Right lobe of liver (tissue), 6 donors: ENCODE data around the gene KDM4D. TPM values are rescaled to one million over a fixed set of nuclear protein-coding genes. Genes with fewer than 3 reads are reported as not detected.
A peak's percentile ranks its signal among the peaks of the same experiment; 100 is the strongest.

Experiments
- ATAC-seq, 4 donors: fragments of 200-7000 bp; cut with Tn5 transposase; one replicate each; pipeline ENCODE4 v1.9.1; 2020; ENCODE audit warnings: mild to moderate bottlenecking in 4 of 4, moderate library complexity in 4 of 4
- DNase-seq, 3 donors: peaks; one replicate each; pipeline ENCODE4 v3.0.0-alpha.2; 2020
- H3K27ac ChIP-seq, 3 donors: fragments of 200-600 bp; one replicate each; pipeline ENCODE4 v1.8.0; 2022
- H3K27me3 ChIP-seq, 2 donors: fragments of 200-600 bp; one replicate each; pipeline ENCODE4 v1.8.0; 2022
- H3K36me3 ChIP-seq, 4 donors: fragments of 200-600 bp; sonication (generic) in 1 of 4; one replicate each; pipeline versions ENCODE4 v1.5.1 to v1.8.0; 2017 to 2022; ENCODE audit warnings: control low read depth in 1 of 4
- H3K4me1 ChIP-seq, 4 donors: fragments of 200-600 bp; sonication (generic) in 1 of 4; one replicate each; pipeline versions ENCODE4 v1.5.1 to v1.8.0; 2017 to 2022; ENCODE audit warnings: control low read depth in 1 of 4
- H3K4me3 ChIP-seq, 3 donors: fragments of 200-600 bp; one replicate each; pipeline ENCODE4 v1.8.0; 2022
- H3K9me3 ChIP-seq, 4 donors: fragments of 200-600 bp; sonication (generic) in 1 of 4; one replicate each; pipeline versions ENCODE4 v1.5.1 to v1.8.0; 2017 to 2022; ENCODE audit warnings: control low read depth in 1 of 4
- POLR2A ChIP-seq: fragments of 450-650 bp; IDR thresholded peaks from one replicate; pipeline ENCODE4 v1.6.1; 2017; ENCODE audit warnings: antibody characterized with exemption, mild to moderate bottlenecking
- WGBS: methylation state at CpG from one replicate; pipeline ENCODE4 v1.1.6; 2018; ENCODE audit warnings: low coverage, low lambda C conversion rate; ENCODE audit not compliant: insufficient coverage; ENCODE audit errors: missing lambda C conversion rate; 5-methylcytosine and 5-hydroxymethylcytosine counted together
- intact Hi-C, 2 donors: fragments of 100-400 bp; cut with DNase I; formaldehyde crosslinking; loops; one replicate each; pipeline versions ENCODE4 v1.11.2 to v1.14.1; 2022
- total RNA-seq, 6 experiments: library from RNA; depleted of rRNA in 2 of 6; stranded (reverse); fragments of >200 nt in 2 of 6; fragmentation: NEBNext Ultra II Directional in 3 of 6; extraction: Animal tissue kit (Norgen Biotek cat#: 25700) in 3 of 6; gene quantifications; one replicate each; pipeline versions ENCODE4 v1.1.0 to v1.2.4, GENCODE V29; 2016 to 2023
- TF ChIP-seq, protein P1 (sequence below), 4 donors: fragments of 200-600 bp in 3 of 4; fragments of 450-650 bp in 1 of 4; IDR thresholded peaks; one replicate each; pipeline versions ENCODE4 v1.5.1 to v1.8.0; 2016 to 2022; ENCODE audit warnings: antibody characterized with exemption in 4 of 4, mild to moderate bottlenecking in 2 of 4
- donor health status: DM: no; HTN: yes; CAD: no.
- donor health status: DM: no; HTN: no; CAD: no.
- donor health status: DM: no; HTN: no; CAD: no.
- donor health status: DM: no; HTN: yes; CAD: no.
- donor health status: DM: no; HTN: yes; CAD: no.

The KDM4D gene
- total RNA-seq, 6 experiments from 2014 or later: 0.07 to 0.80 (median 0.18) TPM

DNA sequence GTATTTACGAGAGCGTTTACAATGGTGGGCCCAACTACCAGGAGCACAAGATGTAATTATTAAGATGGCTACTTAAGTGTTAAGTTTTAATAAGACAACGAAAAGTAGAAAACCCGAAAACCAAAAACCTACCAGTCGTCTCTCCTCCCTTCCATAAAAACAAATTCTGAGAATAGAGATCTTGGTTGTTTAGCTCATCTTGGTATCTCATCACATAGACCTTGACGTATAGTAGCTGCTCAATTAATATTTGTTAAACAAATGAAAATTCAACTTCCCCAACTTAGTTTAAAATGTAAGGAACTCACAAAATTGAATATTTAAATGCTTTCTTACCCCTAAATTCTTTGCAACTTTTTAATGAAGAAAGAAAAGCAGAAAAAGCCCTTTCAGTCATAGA is 669 bp downstream of the KDM4D start:
- Histone ChIP-seq H3K4me3 (peak overlapping the region; percentile 71 to 90 (median 76)), H3K4me1 (peaks cover 0 to 10% (median 6%) of the 10 kb centered on the region in 4 donors), H3K27ac (no peak overlapping the region), H3K27me3 (no peaks in the 10 kb centered on the region), H3K36me3 (peaks cover 5 to 29% (median 16%) of the 10 kb centered on the region in 4 donors), H3K9me3 (no peaks in the 10 kb centered on the region)
- intact Hi-C loops: no loop called here
- 47% methylated on average over 6 of the region's 6 CpGs for WGBS
- DNase-seq (no peak), ATAC-seq (no peak)
- TF ChIP-seq POLR2A: no peak

GRCh38 chr11:94975599-94975998 is 2.1 kb downstream of the KDM4D start:
- WGBS: 100% methylated on average over 1 of the region's 1 CpG
- no peak for ATAC-seq
- H3K4me1 ChIP-seq: peaks cover 0 to 10% (median 6%) of the 10 kb centered on the region in 4 donors
- intact Hi-C loops: no loop called here
- no peak for DNase-seq
- H3K27me3 ChIP-seq: no peaks in the 10 kb centered on the region
- H3K36me3 ChIP-seq: peaks cover 0 to 14% (median 5%) of the 10 kb centered on the region in 4 donors
- no peak overlapping the region for H3K4me3 ChIP-seq
- H3K9me3 ChIP-seq: no peaks in the 10 kb centered on the region
- H3K27ac ChIP-seq: no peak overlapping the region
- no peak for TF ChIP-seq POLR2A
- TF ChIP-seq, protein P1, sequence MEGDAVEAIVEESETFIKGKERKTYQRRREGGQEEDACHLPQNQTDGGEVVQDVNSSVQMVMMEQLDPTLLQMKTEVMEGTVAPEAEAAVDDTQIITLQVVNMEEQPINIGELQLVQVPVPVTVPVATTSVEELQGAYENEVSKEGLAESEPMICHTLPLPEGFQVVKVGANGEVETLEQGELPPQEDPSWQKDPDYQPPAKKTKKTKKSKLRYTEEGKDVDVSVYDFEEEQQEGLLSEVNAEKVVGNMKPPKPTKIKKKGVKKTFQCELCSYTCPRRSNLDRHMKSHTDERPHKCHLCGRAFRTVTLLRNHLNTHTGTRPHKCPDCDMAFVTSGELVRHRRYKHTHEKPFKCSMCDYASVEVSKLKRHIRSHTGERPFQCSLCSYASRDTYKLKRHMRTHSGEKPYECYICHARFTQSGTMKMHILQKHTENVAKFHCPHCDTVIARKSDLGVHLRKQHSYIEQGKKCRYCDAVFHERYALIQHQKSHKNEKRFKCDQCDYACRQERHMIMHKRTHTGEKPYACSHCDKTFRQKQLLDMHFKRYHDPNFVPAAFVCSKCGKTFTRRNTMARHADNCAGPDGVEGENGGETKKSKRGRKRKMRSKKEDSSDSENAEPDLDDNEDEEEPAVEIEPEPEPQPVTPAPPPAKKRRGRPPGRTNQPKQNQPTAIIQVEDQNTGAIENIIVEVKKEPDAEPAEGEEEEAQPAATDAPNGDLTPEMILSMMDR (IDR thresholded peaks at IDR 0.05): no peak

GRCh38 chr11:94987378-94987777 is 13.9 kb downstream of the KDM4D start:
- 59% methylated on average over 4 of the region's 4 CpGs for WGBS
- ATAC-seq: no peak

DNA sequence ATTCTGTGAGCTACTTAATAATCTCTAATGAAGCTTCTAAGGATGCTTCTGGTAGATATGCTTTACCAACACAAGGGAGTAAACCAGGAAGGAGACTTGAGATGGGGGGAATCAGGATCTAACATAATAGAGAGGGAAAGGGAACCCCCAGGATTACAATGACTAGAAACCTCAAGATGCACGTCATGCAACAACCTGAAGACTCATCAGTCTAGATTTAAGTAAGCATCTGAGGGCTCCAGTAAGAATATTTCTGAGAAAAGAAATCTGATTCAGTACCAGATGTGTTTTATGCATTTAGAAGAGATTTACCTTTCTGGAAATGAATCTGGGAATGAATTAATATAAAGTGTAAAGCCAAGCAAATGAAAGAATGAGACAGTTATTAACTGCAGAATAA is 15.2 kb downstream of the KDM4D start:
- TF ChIP-seq, protein P1 (IDR thresholded peaks at IDR 0.05): no peak
- TF ChIP-seq POLR2A: no peak

More at GRCh38 chr11:94987378-94987777, 13.9 kb downstream of the KDM4D start:
- intact Hi-C loops: no loop called here
- H3K9me3 ChIP-seq: no peaks in the 10 kb centered on the region
- no peak overlapping the region for H3K4me3 ChIP-seq
- no peaks in the 10 kb centered on the region for H3K4me1 ChIP-seq
- DNase-seq: no peak
- no peaks in the 10 kb centered on the region for H3K27me3 ChIP-seq
- H3K27ac ChIP-seq: no peak overlapping the region
- no peaks in the 10 kb centered on the region for H3K36me3 ChIP-seq
- TF ChIP-seq POLR2A: no peak
- TF ChIP-seq, protein P1 (IDR thresholded peaks at IDR 0.05): no peak

GRCh38 chr11:94993400-94993943 is 20.0 kb downstream of the KDM4D start:
- Histone ChIP-seq H3K36me3 (no peaks in the 10 kb centered on the region), H3K27ac (no peak overlapping the region), H3K4me1 (no peaks in the 10 kb centered on the region), H3K4me3 (no peak overlapping the region), H3K9me3 (no peaks in the 10 kb centered on the region), H3K27me3 (no peaks in the 10 kb centered on the region)
- 82% methylated on average over 2 of the region's 2 CpGs for WGBS
- intact Hi-C loops: no loop called here
- no peak for DNase-seq
- ATAC-seq: no peak
- TF ChIP-seq, protein P1 (IDR thresholded peaks at IDR 0.05): no peak
- TF ChIP-seq POLR2A: no peak

More for the DNA sequence above, 15.2 kb downstream of the KDM4D start:
- ATAC-seq (no peak), DNase-seq (no peak)
- Histone ChIP-seq H3K36me3 (no peaks in the 10 kb centered on the region), H3K27ac (no peak overlapping the region), H3K27me3 (no peaks in the 10 kb centered on the region), H3K9me3 (no peaks in the 10 kb centered on the region), H3K4me1 (no peaks in the 10 kb centered on the region), H3K4me3 (no peak overlapping the region)
- intact Hi-C loops: no loop called here
- 50% methylated on average over 1 of the region's 1 CpG for WGBS
